ENCODE data around the gene RYR2.

The RYR2 gene

DNA sequence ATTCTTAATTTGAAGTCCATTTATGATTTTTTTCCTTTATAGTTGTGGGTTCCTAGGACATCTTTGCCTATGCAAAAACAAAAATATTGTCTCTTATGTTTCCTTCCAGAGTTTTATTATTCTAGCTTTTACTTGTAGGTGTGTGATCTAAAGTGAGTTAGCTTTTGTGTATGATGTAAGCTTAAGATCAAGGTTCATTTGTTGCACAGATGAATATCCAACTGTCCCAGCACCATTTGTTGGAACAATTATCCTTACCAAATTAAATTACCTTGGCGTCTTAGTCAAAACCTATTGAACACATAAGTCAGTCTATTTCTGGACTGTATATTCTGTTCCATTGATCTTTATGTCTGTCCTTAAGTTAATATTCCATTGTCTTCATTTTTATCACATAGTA, 511.1 kb downstream of the RYR2 start:
- POLR2A ChIA-PET: no interaction called here
- CTCF ChIA-PET: interaction anchor here (1.2 kb wide), 1 partner anchor 9 kb away, joined by 3 read pairs; no protein-coding TSS in a partner anchor
- TF ChIP-seq, protein P1, sequence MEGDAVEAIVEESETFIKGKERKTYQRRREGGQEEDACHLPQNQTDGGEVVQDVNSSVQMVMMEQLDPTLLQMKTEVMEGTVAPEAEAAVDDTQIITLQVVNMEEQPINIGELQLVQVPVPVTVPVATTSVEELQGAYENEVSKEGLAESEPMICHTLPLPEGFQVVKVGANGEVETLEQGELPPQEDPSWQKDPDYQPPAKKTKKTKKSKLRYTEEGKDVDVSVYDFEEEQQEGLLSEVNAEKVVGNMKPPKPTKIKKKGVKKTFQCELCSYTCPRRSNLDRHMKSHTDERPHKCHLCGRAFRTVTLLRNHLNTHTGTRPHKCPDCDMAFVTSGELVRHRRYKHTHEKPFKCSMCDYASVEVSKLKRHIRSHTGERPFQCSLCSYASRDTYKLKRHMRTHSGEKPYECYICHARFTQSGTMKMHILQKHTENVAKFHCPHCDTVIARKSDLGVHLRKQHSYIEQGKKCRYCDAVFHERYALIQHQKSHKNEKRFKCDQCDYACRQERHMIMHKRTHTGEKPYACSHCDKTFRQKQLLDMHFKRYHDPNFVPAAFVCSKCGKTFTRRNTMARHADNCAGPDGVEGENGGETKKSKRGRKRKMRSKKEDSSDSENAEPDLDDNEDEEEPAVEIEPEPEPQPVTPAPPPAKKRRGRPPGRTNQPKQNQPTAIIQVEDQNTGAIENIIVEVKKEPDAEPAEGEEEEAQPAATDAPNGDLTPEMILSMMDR (IDR thresholded peaks at IDR 0.05; ENCODE audit: control extremely low read depth, extremely low read depth, low read depth, missing control alignments): no peak
- DNase-seq (ENCODE audit: extremely low spot score): no peak

DNA sequence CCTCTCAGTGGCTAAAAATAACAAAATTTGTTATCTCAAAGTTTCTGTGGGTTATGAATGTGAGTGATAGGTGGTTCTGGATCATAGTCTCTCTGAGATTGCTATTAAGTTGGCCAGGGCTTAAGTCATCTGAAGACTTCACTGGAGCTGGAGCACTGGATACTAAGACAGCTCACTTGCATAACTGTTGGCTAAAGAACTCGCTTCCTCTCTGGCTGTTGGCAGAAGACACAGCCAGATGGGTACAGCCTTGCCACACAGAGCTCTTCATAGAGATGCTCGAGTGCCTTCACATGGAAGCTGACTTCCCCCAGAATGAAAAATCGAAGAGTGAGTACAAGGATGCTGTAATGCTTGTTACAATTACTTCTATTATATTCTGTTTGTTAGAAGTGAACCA, 514.9 kb downstream of the RYR2 start:
- TF ChIP-seq, protein P1 (IDR thresholded peaks at IDR 0.05; ENCODE audit: control extremely low read depth, extremely low read depth, low read depth, missing control alignments): no peak
- CTCF ChIA-PET: interaction anchor here (0.9 to 1.7 kb wide), 3 partner anchors 8 to 43 kb away, joined by 4 to 5 read pairs (median 4); no protein-coding TSS in a partner anchor
- DNase-seq (ENCODE audit: extremely low spot score): no peak
- POLR2A ChIA-PET: no interaction called here

DNA sequence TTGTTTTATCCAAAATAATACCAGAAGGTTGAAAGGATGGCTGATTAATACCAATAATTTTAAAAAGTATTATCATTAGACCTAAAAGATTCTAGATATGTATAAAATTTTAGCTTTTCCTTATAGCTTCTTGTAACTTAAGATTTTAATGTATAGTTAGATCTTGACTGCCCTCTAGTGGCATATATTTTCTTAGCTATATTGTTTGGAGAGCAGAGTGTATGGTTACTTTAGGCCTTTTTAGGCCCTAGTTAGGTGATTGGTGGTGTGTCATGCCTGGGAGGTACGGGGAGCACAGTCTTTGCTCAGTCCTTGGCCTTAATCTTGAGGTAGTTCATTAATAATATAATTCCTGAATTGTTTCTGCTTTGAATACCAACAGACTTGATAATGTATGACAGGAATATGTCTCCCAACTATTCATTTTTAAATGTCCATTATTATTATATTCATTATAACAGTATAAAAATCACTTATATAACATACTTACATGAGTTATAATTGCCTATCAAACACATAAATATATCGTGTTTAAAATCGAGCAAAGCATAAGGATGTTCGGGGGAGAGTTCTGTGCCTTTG, 520.3 kb downstream of the RYR2 start:
- ChIA-PET CTCF (interaction anchor here (0.6 to 4.2 kb wide), 21 partner anchors 8 to 1566 kb away, joined by 3 to 18 read pairs (median 4); no protein-coding TSS in a partner anchor), POLR2A (no interaction called here)
- peak; percentile 27 for DNase-seq (ENCODE audit: extremely low spot score)
- TF ChIP-seq, protein P1 (IDR thresholded peaks at IDR 0.05; ENCODE audit: control extremely low read depth, extremely low read depth, low read depth, missing control alignments): peak; percentile 79

DNA sequence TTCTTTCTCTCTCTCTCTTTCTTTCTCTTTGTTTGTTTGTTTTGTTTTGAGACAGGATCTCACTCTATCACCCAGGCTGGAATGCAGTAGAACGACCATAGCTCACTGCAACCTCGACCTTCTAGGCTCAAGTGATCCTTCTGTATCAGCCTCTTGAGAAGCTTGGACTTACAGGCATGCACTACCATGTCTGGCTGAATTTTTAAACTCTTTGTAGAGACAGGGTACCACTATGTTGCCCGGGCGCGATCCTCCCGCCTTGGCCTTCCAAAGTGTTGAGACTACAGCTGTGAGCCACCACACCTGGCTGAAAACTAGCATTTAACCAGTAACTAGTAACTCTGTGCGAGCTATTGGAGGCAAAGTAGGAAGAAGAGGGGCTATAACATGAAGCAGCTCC, 523.3 kb downstream of the RYR2 start:
- no peak for DNase-seq (ENCODE audit: extremely low spot score)
- CTCF ChIA-PET: interaction anchor here (1.3 kb wide), 1 partner anchor 8 kb away, joined by 4 read pairs; no protein-coding TSS in a partner anchor
- TF ChIP-seq, protein P1 (IDR thresholded peaks at IDR 0.05; ENCODE audit: control extremely low read depth, extremely low read depth, low read depth, missing control alignments): no peak
- POLR2A ChIA-PET: no interaction called here

DNA sequence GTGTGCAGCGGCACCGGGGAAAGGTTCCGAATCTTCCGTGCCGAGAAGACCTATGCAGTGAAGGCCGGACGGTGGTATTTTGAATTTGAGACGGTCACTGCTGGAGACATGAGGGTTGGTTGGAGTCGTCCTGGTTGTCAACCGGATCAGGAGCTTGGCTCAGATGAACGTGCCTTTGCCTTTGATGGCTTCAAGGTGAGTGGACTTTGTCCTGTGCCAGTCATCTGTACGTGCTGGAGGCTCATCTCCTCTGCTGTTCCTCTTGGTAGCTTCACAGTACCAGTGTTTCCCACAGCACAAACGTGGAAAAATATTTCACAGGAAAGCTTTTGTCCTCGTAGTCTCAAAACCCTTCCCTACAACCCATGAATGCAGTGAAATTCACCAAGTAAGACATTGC, 524.6 kb downstream of the RYR2 start:
- TF ChIP-seq, protein P1 (IDR thresholded peaks at IDR 0.05; ENCODE audit: control extremely low read depth, extremely low read depth, low read depth, missing control alignments): no peak
- CTCF ChIA-PET: no interaction called here
- POLR2A ChIA-PET: no interaction called here
- no peak for DNase-seq (ENCODE audit: extremely low spot score)

DNA sequence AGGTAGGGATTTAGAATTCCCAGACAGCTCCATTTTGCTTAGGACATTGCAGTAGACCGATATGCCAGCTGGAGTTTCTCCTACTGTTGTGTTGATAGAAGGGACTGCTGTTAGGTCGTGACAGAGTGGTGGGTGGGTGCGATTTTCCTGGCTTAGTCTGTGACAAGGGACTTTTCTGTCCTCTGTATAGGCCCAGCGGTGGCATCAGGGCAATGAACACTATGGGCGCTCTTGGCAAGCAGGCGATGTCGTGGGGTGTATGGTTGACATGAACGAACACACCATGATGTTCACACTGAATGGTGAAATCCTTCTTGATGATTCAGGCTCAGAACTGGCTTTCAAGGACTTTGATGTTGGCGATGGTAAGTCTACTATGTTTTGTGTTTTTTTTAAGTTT, 527.0 kb downstream of the RYR2 start:
- DNase-seq (ENCODE audit: extremely low spot score): no peak
- ChIA-PET CTCF (interaction anchor here (0.8 to 2.1 kb wide), 2 partner anchors 9 to 10 kb away, joined by 5 read pairs; no protein-coding TSS in a partner anchor), POLR2A (no interaction called here)
- TF ChIP-seq, protein P1 (IDR thresholded peaks at IDR 0.05; ENCODE audit: control extremely low read depth, extremely low read depth, low read depth, missing control alignments): no peak

All from GM10248 (cell line).